Measurements from ENCODE around the gene DNAL1. TPM values are rescaled to one million over a fixed set of nuclear protein-coding genes. Genes with fewer than 3 reads are reported as not detected.
"Not testable (repeated sequence)": the region's sequence is repeated elsewhere in the genome, so short reads cannot be mapped to it uniquely, and the experiment has no call there.

The DNAL1 gene
- total RNA-seq, 1 experiment from 2014 or later, result 28.0 TPM

GRCh38 chr14:73640796-73641365, 3.9 kb upstream of the DNAL1 start:
- no peak for DNase-seq (ENCODE audit: low spot score)

GRCh38 chr14:73645248-73645610, 443 bp downstream of the DNAL1 start:
- no peak for DNase-seq (ENCODE audit: low spot score)

GRCh38 chr14:73651005-73651404, 6.2 kb downstream of the DNAL1 start:
- no peak for DNase-seq (ENCODE audit: low spot score)

GRCh38 chr14:73655851-73656250, 11.1 kb downstream of the DNAL1 start:
- DNase-seq (ENCODE audit: low spot score), result no peak

- DNase-seq (ENCODE audit: low spot score), result not testable (repeated sequence)
These were observed 14.4 kb downstream of the DNAL1 start for GRCh38 chr14:73659202-73659601.

- DNase-seq (ENCODE audit: low spot score), result no peak
These were observed 15.7 kb downstream of the DNAL1 start for GRCh38 chr14:73660511-73660910.

- DNase-seq (ENCODE audit: low spot score), result peak; percentile 62
These were observed 17.1 kb downstream of the DNAL1 start for GRCh38 chr14:73661872-73662271.

GRCh38 chr14:73662487-73662943, 17.7 kb downstream of the DNAL1 start:
- peak; percentile 100 for DNase-seq (ENCODE audit: low spot score)

- peak; percentile 59 for DNase-seq (ENCODE audit: low spot score)
These were observed 18.9 kb downstream of the DNAL1 start for GRCh38 chr14:73663548-73664212.

GRCh38 chr14:73665130-73665529, 20.3 kb downstream of the DNAL1 start:
- no peak for DNase-seq (ENCODE audit: low spot score)

GRCh38 chr14:73666583-73666982, 21.8 kb downstream of the DNAL1 start:
- no peak for DNase-seq (ENCODE audit: low spot score)

- DNase-seq (ENCODE audit: low spot score), result no peak
These were observed 23.1 kb downstream of the DNAL1 start for GRCh38 chr14:73667854-73668253.

GRCh38 chr14:73674986-73675385, 30.2 kb downstream of the DNAL1 start:
- DNase-seq (ENCODE audit: low spot score), result no peak

- DNase-seq (ENCODE audit: low spot score), result no peak
These were observed 33.9 kb downstream of the DNAL1 start for GRCh38 chr14:73678698-73679097.

- no peak for DNase-seq (ENCODE audit: low spot score)
These were observed 36.0 kb downstream of the DNAL1 start for GRCh38 chr14:73680821-73681220.

GRCh38 chr14:73684627-73685026, 39.8 kb downstream of the DNAL1 start:
- DNase-seq (ENCODE audit: low spot score), result no peak

GRCh38 chr14:73685328-73685727, 40.5 kb downstream of the DNAL1 start:
- DNase-seq (ENCODE audit: low spot score), result no peak

- no peak for DNase-seq (ENCODE audit: low spot score)
These were observed 42.1 kb downstream of the DNAL1 start for GRCh38 chr14:73686901-73687300.

- DNase-seq (ENCODE audit: low spot score), result no peak
These were observed 49.3 kb downstream of the DNAL1 start for GRCh38 chr14:73694083-73694482.

- no peak for DNase-seq (ENCODE audit: low spot score)
These were observed 50.3 kb downstream of the DNAL1 start for GRCh38 chr14:73695082-73695481.

- no peak for DNase-seq (ENCODE audit: low spot score)
These were observed 51.2 kb downstream of the DNAL1 start for GRCh38 chr14:73695997-73696396.

- DNase-seq (ENCODE audit: low spot score), result peak; percentile 82
These were observed 51.9 kb downstream of the DNAL1 start for GRCh38 chr14:73696466-73697400.

GRCh38 chr14:73700325-73700724, 55.5 kb downstream of the DNAL1 start:
- DNase-seq (ENCODE audit: low spot score), result no peak

Measured in A172 (cell line).